Osteoblast (primary cell): ENCODE data around the gene CCNF. TPM values are rescaled to one million over a fixed set of nuclear protein-coding genes. Genes with fewer than 3 reads are reported as not detected.

Experiments
- DNase-seq: peaks from one replicate; pipeline ENCODE4 v3.0.0; 2011; ENCODE audit warnings: low spot score, mixed read lengths; ENCODE audit not compliant: insufficient read length; ENCODE audit errors: missing footprints
- H2AFZ ChIP-seq: 2 replicates; pipeline ENCODE4 v1.6.0; 2011; ENCODE audit warnings: mild to moderate bottlenecking, low read length
- H3K27ac ChIP-seq: 2 replicates; pipeline ENCODE4 v1.5.1; 2011; ENCODE audit warnings: mild to moderate bottlenecking, low read depth, low read length, moderate library complexity
- H3K27me3 ChIP-seq: 2 replicates; pipeline ENCODE4 v1.6.0; 2012; ENCODE audit warnings: mild to moderate bottlenecking, control low read depth, inconsistent platforms, low read length, moderate library complexity; ENCODE audit not compliant: insufficient read depth
- H3K36me3 ChIP-seq: 2 replicates; pipeline ENCODE4 v1.5.1; 2011; ENCODE audit warnings: mild to moderate bottlenecking, low read length, control low read depth, moderate library complexity; ENCODE audit not compliant: insufficient read depth
- H3K4me1 ChIP-seq: 2 replicates; pipeline ENCODE4 v1.5.1; 2011; ENCODE audit warnings: mild to moderate bottlenecking, low read length, control low read depth, moderate library complexity; ENCODE audit not compliant: insufficient read depth
- H3K4me2 ChIP-seq: 2 replicates; pipeline ENCODE4 v1.6.0; 2011; ENCODE audit warnings: mild to moderate bottlenecking, low read length; ENCODE audit not compliant: insufficient read depth
- H3K4me3 ChIP-seq: fragments of 200-600 bp; sonication (generic); 3 replicates; pipeline ENCODE4 v1.5.1; 2012; ENCODE audit warnings: mild to moderate bottlenecking, low read length, inconsistent platforms; ENCODE audit not compliant: insufficient read depth
- H3K79me2 ChIP-seq: 2 replicates; pipeline ENCODE4 v1.6.0; 2012; ENCODE audit warnings: mild to moderate bottlenecking, low read length, control low read depth, inconsistent platforms; ENCODE audit not compliant: insufficient read depth
- H3K9me3 ChIP-seq: 2 replicates; pipeline ENCODE4 v1.5.1; 2011; ENCODE audit warnings: low read depth, low read length, control low read depth
- H4K20me1 ChIP-seq: 2 replicates; pipeline ENCODE4 v1.6.0; 2012; ENCODE audit warnings: mild to moderate bottlenecking, low read length, control low read depth; ENCODE audit not compliant: insufficient read depth
- total RNA-seq: library from RNA; depleted of rRNA; stranded (reverse); fragments of >200 nt; gene quantifications from 2 replicates; pipeline ENCODE4 v1.2.3, GENCODE V29; 2012
- TF ChIP-seq, protein P1 (sequence below): IDR thresholded peaks from 2 replicates; pipeline ENCODE4 v1.5.1; 2011; ENCODE audit warnings: mild to moderate bottlenecking, low read depth, low read length, moderate library complexity; ENCODE audit errors: extremely low read depth

CCNF gene
- total RNA-seq, 1 donor: 6.9 TPM

DNA sequence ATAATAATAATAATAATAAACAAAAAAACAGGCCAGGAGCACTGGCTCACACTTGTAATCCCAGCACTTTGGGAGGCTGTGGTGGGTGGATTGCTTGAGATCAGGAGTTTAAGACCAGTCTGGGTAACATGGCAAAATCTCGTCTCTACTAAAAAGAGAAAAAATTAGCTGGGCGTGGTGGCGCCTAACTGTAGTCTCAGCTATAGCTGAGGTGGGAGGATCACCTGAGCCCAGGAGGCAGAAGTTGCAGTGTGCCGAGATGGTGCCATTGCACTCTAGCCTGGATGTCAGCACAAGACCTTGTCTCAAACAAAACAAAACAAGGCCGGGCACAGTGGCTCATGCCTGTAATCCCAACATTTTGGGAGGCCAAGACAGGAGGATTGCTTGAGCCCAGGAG is 65.8 kb downstream of the CCNF start:
- H3K27ac ChIP-seq: no peak overlapping the region
- no peaks in the 10 kb centered on the region for H3K9me3 ChIP-seq
- H4K20me1 ChIP-seq: peaks cover 18% of the 10 kb centered on the region
- DNase-seq: no peak
- peaks cover 15% of the 10 kb centered on the region for H3K36me3 ChIP-seq
- H3K79me2 ChIP-seq: peaks cover 11% of the 10 kb centered on the region
- no peak overlapping the region for H2AFZ ChIP-seq
- no peak overlapping the region for H3K4me3 ChIP-seq
- TF ChIP-seq, protein P1, sequence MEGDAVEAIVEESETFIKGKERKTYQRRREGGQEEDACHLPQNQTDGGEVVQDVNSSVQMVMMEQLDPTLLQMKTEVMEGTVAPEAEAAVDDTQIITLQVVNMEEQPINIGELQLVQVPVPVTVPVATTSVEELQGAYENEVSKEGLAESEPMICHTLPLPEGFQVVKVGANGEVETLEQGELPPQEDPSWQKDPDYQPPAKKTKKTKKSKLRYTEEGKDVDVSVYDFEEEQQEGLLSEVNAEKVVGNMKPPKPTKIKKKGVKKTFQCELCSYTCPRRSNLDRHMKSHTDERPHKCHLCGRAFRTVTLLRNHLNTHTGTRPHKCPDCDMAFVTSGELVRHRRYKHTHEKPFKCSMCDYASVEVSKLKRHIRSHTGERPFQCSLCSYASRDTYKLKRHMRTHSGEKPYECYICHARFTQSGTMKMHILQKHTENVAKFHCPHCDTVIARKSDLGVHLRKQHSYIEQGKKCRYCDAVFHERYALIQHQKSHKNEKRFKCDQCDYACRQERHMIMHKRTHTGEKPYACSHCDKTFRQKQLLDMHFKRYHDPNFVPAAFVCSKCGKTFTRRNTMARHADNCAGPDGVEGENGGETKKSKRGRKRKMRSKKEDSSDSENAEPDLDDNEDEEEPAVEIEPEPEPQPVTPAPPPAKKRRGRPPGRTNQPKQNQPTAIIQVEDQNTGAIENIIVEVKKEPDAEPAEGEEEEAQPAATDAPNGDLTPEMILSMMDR: no peak
- peaks cover 10% of the 10 kb centered on the region for H3K4me1 ChIP-seq
- no peak overlapping the region for H3K4me2 ChIP-seq
- H3K27me3 ChIP-seq: no peaks in the 10 kb centered on the region

DNA sequence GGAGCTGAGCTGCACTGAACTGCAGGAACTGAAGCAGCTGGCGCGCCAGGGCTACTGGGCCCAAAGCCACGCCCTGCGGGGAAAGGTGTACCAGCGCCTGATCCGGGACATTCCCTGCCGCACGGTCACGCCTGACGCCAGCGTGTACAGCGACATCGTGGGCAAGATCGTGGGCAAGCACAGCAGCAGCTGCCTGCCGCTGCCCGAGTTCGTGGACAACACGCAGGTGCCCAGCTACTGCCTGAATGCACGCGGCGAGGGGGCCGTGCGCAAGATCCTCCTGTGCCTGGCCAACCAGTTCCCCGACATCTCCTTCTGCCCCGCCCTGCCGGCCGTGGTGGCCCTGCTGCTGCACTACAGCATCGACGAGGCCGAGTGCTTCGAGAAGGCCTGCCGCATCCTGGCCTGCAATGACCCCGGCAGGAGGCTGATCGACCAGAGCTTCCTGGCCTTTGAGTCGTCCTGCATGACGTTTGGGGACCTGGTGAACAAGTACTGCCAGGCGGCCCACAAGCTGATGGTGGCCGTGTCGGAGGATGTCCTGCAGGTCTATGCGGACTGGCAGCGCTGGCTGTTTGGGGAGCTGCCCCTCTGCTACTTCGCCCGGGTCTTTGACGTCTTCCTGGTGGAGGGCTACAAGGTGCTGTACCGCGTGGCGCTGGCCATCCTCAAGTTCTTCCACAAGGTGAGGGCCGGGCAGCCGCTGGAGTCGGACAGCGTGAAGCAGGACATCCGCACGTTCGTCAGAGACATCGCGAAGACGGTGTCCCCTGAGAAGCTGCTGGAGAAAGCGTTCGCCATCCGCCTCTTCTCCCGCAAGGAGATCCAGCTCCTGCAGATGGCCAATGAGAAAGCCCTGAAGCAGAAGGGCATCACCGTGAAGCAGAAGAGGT is 67.2 kb downstream of the CCNF start:
- DNase-seq: peak; percentile 73

DNA sequence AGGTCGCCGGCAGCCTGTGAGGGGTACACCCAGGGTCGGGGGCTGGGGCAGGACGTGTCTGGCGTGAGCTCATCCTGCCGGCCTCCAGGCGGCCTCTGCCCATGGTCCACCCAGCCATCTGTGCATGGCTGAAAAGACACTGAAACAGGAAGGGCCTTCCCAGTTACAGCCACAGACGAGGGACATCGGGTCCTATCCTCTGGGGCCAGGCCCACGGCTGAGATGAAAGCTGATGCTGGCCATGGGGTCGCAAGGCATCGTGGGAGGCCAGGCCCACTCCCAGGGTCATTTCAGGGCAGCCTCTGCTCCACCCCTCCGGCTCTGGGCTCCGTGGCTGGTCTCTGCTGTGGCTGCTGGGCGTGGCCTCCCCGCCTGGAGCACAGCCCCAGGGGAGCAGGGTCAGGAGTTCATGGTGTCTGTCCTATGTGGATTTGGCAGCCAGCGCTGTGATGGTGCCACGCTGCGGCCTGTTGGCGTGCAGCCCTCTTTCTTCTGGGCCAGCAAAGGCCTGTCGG is 67.9 kb downstream of the CCNF start:
- H3K9me3 ChIP-seq: no peaks in the 10 kb centered on the region
- H3K79me2 ChIP-seq: no peaks in the 10 kb centered on the region
- H3K27me3 ChIP-seq: no peaks in the 10 kb centered on the region
- H3K4me1 ChIP-seq: peaks cover 10% of the 10 kb centered on the region
- no peak overlapping the region for H3K27ac ChIP-seq
- DNase-seq: peak; percentile 89
- no peak overlapping the region for H3K4me3 ChIP-seq
- H2AFZ ChIP-seq: peak overlapping the region; percentile 29
- H3K4me2 ChIP-seq: no peak overlapping the region
- H4K20me1 ChIP-seq: peaks cover 28% of the 10 kb centered on the region
- H3K36me3 ChIP-seq: peaks cover 15% of the 10 kb centered on the region
- TF ChIP-seq, protein P1: no peak

More for the DNA sequence above, 67.2 kb downstream of the CCNF start:
- TF ChIP-seq, protein P1: no peak
- Histone ChIP-seq H3K4me2 (no peak overlapping the region), H3K4me1 (peaks cover 10% of the 10 kb centered on the region), H4K20me1 (peaks cover 21% of the 10 kb centered on the region), H3K36me3 (peaks cover 11% of the 10 kb centered on the region), H3K27ac (no peak overlapping the region), H3K27me3 (no peaks in the 10 kb centered on the region), H3K9me3 (no peaks in the 10 kb centered on the region), H2AFZ (no peak overlapping the region), H3K79me2 (peaks cover 2% of the 10 kb centered on the region), H3K4me3 (no peak overlapping the region)
